ENCODE measurements around the gene AGBL4. TPM values are rescaled to one million over a fixed set of nuclear protein-coding genes. Genes with fewer than 3 reads are reported as not detected.

The AGBL4 gene
- total and polyA plus RNA-seq, 11 donors = 0.40 to 1.4 (median 0.54) TPM; not detected in 3

GRCh38 chr1:48739091-48739490 is 1284.7 kb downstream of the AGBL4 start:
- Histone ChIP-seq H3K36me3 (peaks cover 0 to 74% (median 39%) of the 10 kb centered on the region in 9 donors), H3K27me3 (no peaks in the 10 kb centered on the region), H3K9me3 (no peaks in the 10 kb centered on the region), H3K4me3 (no peak overlapping the region), H3K27ac (no peak overlapping the region), H3K4me1 (no peaks in the 10 kb centered on the region)
- TF ChIP-seq POLR2A (IDR thresholded peaks at IDR 0.05) (no peak), CTCF (IDR thresholded peaks at IDR 0.05) (no peak)
- DNase-seq (no peak), ATAC-seq (no peak)
- intact Hi-C loops (cut with DNase I) = no loop called here
- 62 to 70% (median 65%) methylated on average over 3 of the region's 3 CpGs for WGBS, 4 donors

- DNase-seq (no peak), ATAC-seq (no peak)
- H3K4me1 ChIP-seq = no peaks in the 10 kb centered on the region
- WGBS, 4 donors = 92 to 96% (median 94%) methylated on average over 4 of the region's 4 CpGs
- H3K9me3 ChIP-seq = no peaks in the 10 kb centered on the region
- intact Hi-C loops (cut with DNase I) = no loop called here
- H3K36me3 ChIP-seq = peaks cover 0 to 75% (median 39%) of the 10 kb centered on the region in 9 donors
- H3K27ac ChIP-seq = no peak overlapping the region
- TF ChIP-seq POLR2A (IDR thresholded peaks at IDR 0.05) (no peak), CTCF (IDR thresholded peaks at IDR 0.05) (no peak)
- no peak overlapping the region for H3K4me3 ChIP-seq
- H3K27me3 ChIP-seq = no peaks in the 10 kb centered on the region
Measured at GRCh38 chr1:48738356-48738755, 1285.4 kb downstream of the AGBL4 start.

- WGBS, 4 donors = 88 to 92% (median 91%) methylated on average over 6 of the region's 6 CpGs
- TF ChIP-seq CTCF (IDR thresholded peaks at IDR 0.05) (no peak), POLR2A (IDR thresholded peaks at IDR 0.05) (no peak)
- no peaks in the 10 kb centered on the region for H3K9me3 ChIP-seq
- no peaks in the 10 kb centered on the region for H3K4me1 ChIP-seq
- intact Hi-C loops (cut with DNase I) = no loop called here
- no peak for DNase-seq
- no peak overlapping the region for H3K4me3 ChIP-seq
- H3K27me3 ChIP-seq = no peaks in the 10 kb centered on the region
- peaks cover 0 to 85% (median 34%) of the 10 kb centered on the region in 9 donors for H3K36me3 ChIP-seq
- ATAC-seq = no peak
- no peak overlapping the region for H3K27ac ChIP-seq
Measured at GRCh38 chr1:48735796-48736195, 1288.0 kb downstream of the AGBL4 start.

- no peaks in the 10 kb centered on the region for H3K9me3 ChIP-seq
- no peaks in the 10 kb centered on the region for H3K27me3 ChIP-seq
- no peaks in the 10 kb centered on the region for H3K4me1 ChIP-seq
- no peak overlapping the region for H3K27ac ChIP-seq
- TF ChIP-seq POLR2A (IDR thresholded peaks at IDR 0.05) = no peak
- no peak for TF ChIP-seq CTCF (IDR thresholded peaks at IDR 0.05)
- intact Hi-C loops (cut with DNase I) = no loop called here
- H3K4me3 ChIP-seq = no peak overlapping the region
- WGBS, 4 donors = 77 to 92% (median 82%) methylated on average over 10 of the region's 10 CpGs
- ATAC-seq (no peak), DNase-seq (no peak)
- peaks cover 0 to 82% (median 21%) of the 10 kb centered on the region in 9 donors for H3K36me3 ChIP-seq
Measured at GRCh38 chr1:48730164-48730910, 1293.4 kb downstream of the AGBL4 start.

All from heart left ventricle (tissue), 16 donors.